UCSD-AML1 (cell line): ENCODE results near the gene ERLEC1.

ENCODE experiments used
- DNase-seq: peaks from one replicate; lab custom pipeline; 2025; ENCODE audit not compliant: unreplicated experiment; lab: John Stamatoyannopoulos, UW

The ERLEC1 gene

GRCh38 chr2:53782676-53783075 lies 4.2 kb upstream of the ERLEC1 start:
- no peak for DNase-seq

- no peak for DNase-seq
These were observed 2.4 kb upstream of the ERLEC1 start for GRCh38 chr2:53784436-53784835.

- DNase-seq, result no peak
These were observed 1.5 kb upstream of the ERLEC1 start for GRCh38 chr2:53785366-53785765.

GRCh38 chr2:53786352-53786704 lies 516 bp upstream of the ERLEC1 start:
- peak; percentile 49 for DNase-seq

GRCh38 chr2:53787614-53788289 lies 908 bp downstream of the ERLEC1 start:
- DNase-seq, result no peak

GRCh38 chr2:53793261-53793660 lies 6.4 kb downstream of the ERLEC1 start:
- no peak for DNase-seq

GRCh38 chr2:53793821-53794220 lies 7.0 kb downstream of the ERLEC1 start:
- DNase-seq, result no peak

- no peak for DNase-seq
These were observed 14.7 kb downstream of the ERLEC1 start for GRCh38 chr2:53801547-53801946.

GRCh38 chr2:53802617-53803151 lies 15.8 kb downstream of the ERLEC1 start:
- DNase-seq, result no peak

GRCh38 chr2:53811601-53812000 lies 24.8 kb downstream of the ERLEC1 start:
- no peak for DNase-seq

GRCh38 chr2:53813151-53813550 lies 26.3 kb downstream of the ERLEC1 start:
- no peak for DNase-seq

- DNase-seq, result no peak
These were observed 32.1 kb downstream of the ERLEC1 start for GRCh38 chr2:53818854-53819435.

- DNase-seq, result no peak
These were observed 32.8 kb downstream of the ERLEC1 start for GRCh38 chr2:53819634-53820033.

- no peak for DNase-seq
These were observed 33.2 kb downstream of the ERLEC1 start for GRCh38 chr2:53820048-53820447.

GRCh38 chr2:53820711-53821110 lies 33.9 kb downstream of the ERLEC1 start:
- no peak for DNase-seq

GRCh38 chr2:53821810-53822209 lies 35.0 kb downstream of the ERLEC1 start:
- no peak for DNase-seq

- DNase-seq, result peak; percentile 8
These were observed 36.8 kb downstream of the ERLEC1 start for GRCh38 chr2:53823639-53824038.

- DNase-seq, result no peak
These were observed 39.2 kb downstream of the ERLEC1 start for GRCh38 chr2:53826030-53826410.

- DNase-seq, result no peak
These were observed 39.9 kb downstream of the ERLEC1 start for GRCh38 chr2:53826587-53827397.

- no peak for DNase-seq
These were observed 40.7 kb downstream of the ERLEC1 start for GRCh38 chr2:53827398-53828175.

- no peak for DNase-seq
These were observed 41.5 kb downstream of the ERLEC1 start for GRCh38 chr2:53828331-53828730.
